ENCODE measurements around the gene ABCA3.

DNA sequence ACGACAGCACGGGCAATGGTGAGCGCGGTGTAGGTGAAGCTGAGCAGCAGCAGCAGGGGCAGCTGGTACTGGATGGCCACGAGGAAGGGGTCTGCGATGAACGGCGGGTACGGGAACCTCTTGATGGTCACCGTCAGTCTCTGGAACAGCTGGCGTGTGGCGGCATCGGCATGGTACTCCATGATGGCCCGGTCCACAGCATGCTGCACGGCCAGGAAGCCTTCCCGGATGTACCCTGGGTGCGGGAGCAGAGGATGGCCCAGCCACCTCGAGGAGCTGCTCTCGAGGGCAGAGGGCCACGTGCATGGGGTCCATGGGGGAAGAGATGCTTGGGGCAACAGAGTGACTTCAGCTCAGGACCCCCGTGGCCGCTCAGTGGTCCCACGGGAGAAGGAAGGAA, 20.9 kb downstream of the ABCA3 start:
- TF ChIP-seq, protein P1, sequence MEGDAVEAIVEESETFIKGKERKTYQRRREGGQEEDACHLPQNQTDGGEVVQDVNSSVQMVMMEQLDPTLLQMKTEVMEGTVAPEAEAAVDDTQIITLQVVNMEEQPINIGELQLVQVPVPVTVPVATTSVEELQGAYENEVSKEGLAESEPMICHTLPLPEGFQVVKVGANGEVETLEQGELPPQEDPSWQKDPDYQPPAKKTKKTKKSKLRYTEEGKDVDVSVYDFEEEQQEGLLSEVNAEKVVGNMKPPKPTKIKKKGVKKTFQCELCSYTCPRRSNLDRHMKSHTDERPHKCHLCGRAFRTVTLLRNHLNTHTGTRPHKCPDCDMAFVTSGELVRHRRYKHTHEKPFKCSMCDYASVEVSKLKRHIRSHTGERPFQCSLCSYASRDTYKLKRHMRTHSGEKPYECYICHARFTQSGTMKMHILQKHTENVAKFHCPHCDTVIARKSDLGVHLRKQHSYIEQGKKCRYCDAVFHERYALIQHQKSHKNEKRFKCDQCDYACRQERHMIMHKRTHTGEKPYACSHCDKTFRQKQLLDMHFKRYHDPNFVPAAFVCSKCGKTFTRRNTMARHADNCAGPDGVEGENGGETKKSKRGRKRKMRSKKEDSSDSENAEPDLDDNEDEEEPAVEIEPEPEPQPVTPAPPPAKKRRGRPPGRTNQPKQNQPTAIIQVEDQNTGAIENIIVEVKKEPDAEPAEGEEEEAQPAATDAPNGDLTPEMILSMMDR (IDR thresholded peaks at IDR 0.05) = no peak
- TF ChIP-seq POLR2A (IDR thresholded peaks at IDR 0.05) = no peak
